Esophagus muscularis mucosa (tissue), 3 donors: ENCODE results near the gene CLCNKB.

Source experiments
- EP300 ChIP-seq: sonication (generic); formaldehyde crosslinking; IDR thresholded peaks from one replicate; pipeline ENCODE4 v1.6.1; 2017; ENCODE audit warnings: antibody characterized with exemption
- TF ChIP-seq, protein P1 (sequence below), 3 experiments: fragments of 200-600 bp in 2 of 3; fragments of 450-650 bp in 1 of 3; sonication (generic) in 2 of 3; IDR thresholded peaks; one replicate each; pipeline ENCODE4 v1.5.1; 2017 to 2019; ENCODE audit warnings: antibody characterized with exemption in 3 of 3, mild to moderate bottlenecking in 2 of 3, moderate library complexity in 1 of 3

DNA sequence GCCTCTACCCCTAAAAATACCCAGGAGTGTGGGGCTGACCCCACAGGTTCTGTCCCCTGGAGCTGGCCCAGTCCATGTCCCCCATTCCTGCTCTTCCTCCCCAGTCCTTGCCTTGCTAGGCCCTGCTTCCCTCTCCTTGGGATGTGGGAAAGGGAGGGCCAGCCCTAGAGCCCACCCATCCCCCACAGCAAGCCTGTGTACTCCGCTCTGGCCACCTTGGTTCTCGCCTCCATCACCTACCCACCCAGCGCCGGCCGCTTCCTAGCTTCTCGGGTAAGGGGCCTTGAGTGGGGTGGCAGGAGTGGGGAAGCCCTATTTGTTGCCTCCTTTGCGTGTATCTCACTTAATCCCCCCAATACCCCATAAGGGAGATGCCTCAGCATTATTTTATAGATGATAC is 6.7 kb downstream of the CLCNKB start:
- TF ChIP-seq, protein P1, sequence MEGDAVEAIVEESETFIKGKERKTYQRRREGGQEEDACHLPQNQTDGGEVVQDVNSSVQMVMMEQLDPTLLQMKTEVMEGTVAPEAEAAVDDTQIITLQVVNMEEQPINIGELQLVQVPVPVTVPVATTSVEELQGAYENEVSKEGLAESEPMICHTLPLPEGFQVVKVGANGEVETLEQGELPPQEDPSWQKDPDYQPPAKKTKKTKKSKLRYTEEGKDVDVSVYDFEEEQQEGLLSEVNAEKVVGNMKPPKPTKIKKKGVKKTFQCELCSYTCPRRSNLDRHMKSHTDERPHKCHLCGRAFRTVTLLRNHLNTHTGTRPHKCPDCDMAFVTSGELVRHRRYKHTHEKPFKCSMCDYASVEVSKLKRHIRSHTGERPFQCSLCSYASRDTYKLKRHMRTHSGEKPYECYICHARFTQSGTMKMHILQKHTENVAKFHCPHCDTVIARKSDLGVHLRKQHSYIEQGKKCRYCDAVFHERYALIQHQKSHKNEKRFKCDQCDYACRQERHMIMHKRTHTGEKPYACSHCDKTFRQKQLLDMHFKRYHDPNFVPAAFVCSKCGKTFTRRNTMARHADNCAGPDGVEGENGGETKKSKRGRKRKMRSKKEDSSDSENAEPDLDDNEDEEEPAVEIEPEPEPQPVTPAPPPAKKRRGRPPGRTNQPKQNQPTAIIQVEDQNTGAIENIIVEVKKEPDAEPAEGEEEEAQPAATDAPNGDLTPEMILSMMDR (IDR thresholded peaks at IDR 0.05), result no peak
- TF ChIP-seq EP300, result no peak
